AG04449 (cell line): ENCODE measurements around the gene CKM.

Experiments
- CTCF ChIA-PET: fragments of 350-600 bp; formaldehyde crosslinking; extraction: SDS; loops from one replicate; lab custom pipeline; 2021; ENCODE audit warnings: antibody characterized with exemption; lab: Yijun Ruan, JAX
- POLR2A ChIA-PET: fragments of 400-600, 350-600 bp; formaldehyde crosslinking; extraction: SDS; loops from one replicate; lab custom pipeline; 2020; ENCODE audit warnings: antibody characterized with exemption, inconsistent platforms; lab: Yijun Ruan, JAX
- DNase-seq: peaks from one replicate; pipeline ENCODE4 v3.0.0-alpha.2; 2010; ENCODE audit warnings: low read depth, low spot score
- H3K4me3 ChIP-seq: 2 replicates; pipeline ENCODE4 v1.5.1; 2011; ENCODE audit warnings: low read depth, mild to moderate bottlenecking, control low read depth, low read length
- TF ChIP-seq, protein P1 (sequence below): IDR thresholded peaks from one replicate; pipeline ENCODE4 v1.5.1; 2011; ENCODE audit warnings: mild to moderate bottlenecking, moderate library complexity, low read length, control low read depth, inconsistent platforms; ENCODE audit not compliant: insufficient read depth; ENCODE audit errors: missing control alignments

Gene CKM

GRCh38 chr19:45295873-45296272 lies 26.8 kb downstream of the CKM start:
- CTCF ChIA-PET: interaction anchor here (1.3 kb wide), 1 partner anchor 47 kb away, joined by 4 read pairs; no protein-coding TSS in a partner anchor
- DNase-seq: no peak
- TF ChIP-seq, protein P1, sequence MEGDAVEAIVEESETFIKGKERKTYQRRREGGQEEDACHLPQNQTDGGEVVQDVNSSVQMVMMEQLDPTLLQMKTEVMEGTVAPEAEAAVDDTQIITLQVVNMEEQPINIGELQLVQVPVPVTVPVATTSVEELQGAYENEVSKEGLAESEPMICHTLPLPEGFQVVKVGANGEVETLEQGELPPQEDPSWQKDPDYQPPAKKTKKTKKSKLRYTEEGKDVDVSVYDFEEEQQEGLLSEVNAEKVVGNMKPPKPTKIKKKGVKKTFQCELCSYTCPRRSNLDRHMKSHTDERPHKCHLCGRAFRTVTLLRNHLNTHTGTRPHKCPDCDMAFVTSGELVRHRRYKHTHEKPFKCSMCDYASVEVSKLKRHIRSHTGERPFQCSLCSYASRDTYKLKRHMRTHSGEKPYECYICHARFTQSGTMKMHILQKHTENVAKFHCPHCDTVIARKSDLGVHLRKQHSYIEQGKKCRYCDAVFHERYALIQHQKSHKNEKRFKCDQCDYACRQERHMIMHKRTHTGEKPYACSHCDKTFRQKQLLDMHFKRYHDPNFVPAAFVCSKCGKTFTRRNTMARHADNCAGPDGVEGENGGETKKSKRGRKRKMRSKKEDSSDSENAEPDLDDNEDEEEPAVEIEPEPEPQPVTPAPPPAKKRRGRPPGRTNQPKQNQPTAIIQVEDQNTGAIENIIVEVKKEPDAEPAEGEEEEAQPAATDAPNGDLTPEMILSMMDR: no peak
- POLR2A ChIA-PET: interaction anchor here (0.9 kb wide), 1 partner anchor 8 kb away, joined by 3 read pairs; no protein-coding TSS in a partner anchor
- no peak overlapping the region for H3K4me3 ChIP-seq

GRCh38 chr19:45294291-45295029 lies 28.2 kb downstream of the CKM start:
- ChIA-PET POLR2A (no interaction called here), CTCF (no interaction called here)
- TF ChIP-seq, protein P1: no peak
- no peak overlapping the region for H3K4me3 ChIP-seq
- DNase-seq: no peak

GRCh38 chr19:45293682-45294081 lies 29.0 kb downstream of the CKM start:
- DNase-seq: no peak
- POLR2A ChIA-PET: no interaction called here
- H3K4me3 ChIP-seq: no peak overlapping the region
- CTCF ChIA-PET: no interaction called here
- TF ChIP-seq, protein P1: no peak

DNA sequence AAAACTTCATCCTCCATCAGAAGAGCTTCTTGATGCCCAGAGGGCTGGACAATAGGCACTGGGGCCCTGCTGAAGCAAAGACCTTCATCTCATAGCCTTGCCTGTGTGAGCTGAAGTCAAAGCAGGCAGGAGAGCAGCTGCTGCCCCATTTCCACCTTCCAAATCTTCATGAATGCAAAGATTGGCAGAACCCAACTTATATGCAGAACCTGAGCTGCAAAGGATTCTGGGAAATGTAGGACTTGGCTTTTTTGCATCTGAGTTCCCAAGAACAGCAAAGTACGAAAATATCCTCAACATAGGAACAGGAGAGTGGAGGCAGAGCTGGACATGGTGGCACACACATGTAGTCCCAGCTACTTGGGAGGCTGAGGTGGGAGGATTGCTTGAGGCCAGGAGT lies 30.8 kb downstream of the CKM start:
- TF ChIP-seq, protein P1: no peak
- DNase-seq: no peak
- ChIA-PET CTCF (no interaction called here), POLR2A (no interaction called here)
- no peak overlapping the region for H3K4me3 ChIP-seq

GRCh38 chr19:45290381-45290931 lies 32.2 kb downstream of the CKM start:
- no peak overlapping the region for H3K4me3 ChIP-seq
- no peak for DNase-seq
- ChIA-PET POLR2A (no interaction called here), CTCF (no interaction called here)
- TF ChIP-seq, protein P1: no peak

- no peak overlapping the region for H3K4me3 ChIP-seq
- TF ChIP-seq, protein P1: no peak
- ChIA-PET CTCF (no interaction called here), POLR2A (no interaction called here)
- no peak for DNase-seq
Observed at GRCh38 chr19:45283443-45284033, 39.1 kb downstream of the CKM start.
